HepG2 (cell line): ENCODE data around the gene IBA57. TPM values are rescaled to one million over a fixed set of nuclear protein-coding genes. Genes with fewer than 3 reads are reported as not detected.

Experiments
- ATAC-seq: fragments of 200-7000 bp; cut with Tn5 transposase; 3 replicates; pipeline ENCODE4 v1.9.1; 2020; ENCODE audit warnings: mild to moderate bottlenecking, moderate library complexity
- BruUV-seq: library from RNA; stranded (reverse); fragments of 400-500 nt; replicated peaks from 2 replicates; lab custom pipeline; 2021; lab: Mats Ljungman, UMichigan
- CTCF ChIA-PET: fragments of 300-600 bp; formaldehyde crosslinking; extraction: SDS; loops from one replicate; lab custom pipeline; 2021; ENCODE audit warnings: low total read pairs, inconsistent platforms, low intra/inter-chr PET ratio; lab: Yijun Ruan, JAX
- POLR2A ChIA-PET: fragments of 350-600 bp; sonication (Branson Sonifier 250); formaldehyde crosslinking; loops from one replicate; lab custom pipeline; 2020; ENCODE audit warnings: antibody characterized with exemption, inconsistent platforms; lab: Yijun Ruan, JAX
- DNase-seq: peaks from one replicate; pipeline ENCODE4 v3.0.0-alpha.2; 2015; ENCODE audit warnings: low spot score
- FAIRE-seq: peaks from 3 replicates; lab custom pipeline; 2011; peaks lifted over from hg19 to GRCh38; lab: Jason Lieb, UNC
- H2AFZ ChIP-seq: one replicate; pipeline ENCODE4 v1.6.1; 2011; ENCODE audit warnings: low read length, inconsistent platforms
- H3K27ac ChIP-seq: fragments of 300-600 bp; 3 replicates; pipeline ENCODE4 v1.8.0; 2011; ENCODE audit warnings: mixed run types, mild to moderate bottlenecking, mixed read lengths, low read length, inconsistent platforms; ENCODE audit not compliant: insufficient read depth; ENCODE audit errors: extremely low read length
- H3K27me3 ChIP-seq, 2 experiments: fragments of 200-600 bp in 1 of 2; 2 replicates in 1 of 2; 3 replicates in 1 of 2; pipeline versions ENCODE4 v1.6.0 to v1.8.0; 2011; ENCODE audit warnings: low read length in 2 of 2, mild to moderate bottlenecking in 2 of 2, moderate library complexity in 2 of 2, inconsistent platforms in 1 of 2; ENCODE audit not compliant: insufficient read depth in 2 of 2, control insufficient read depth in 1 of 2
- H3K36me3 ChIP-seq, 2 experiments: fragments of 200-600 bp in 1 of 2; replicated peaks in 1 of 2; 2 replicates in 1 of 2; 3 replicates in 1 of 2; pipeline versions ENCODE4 v1.5.1 to v1.8.0; 2011; ENCODE audit warnings: low read length in 2 of 2, inconsistent platforms in 1 of 2; ENCODE audit not compliant: insufficient read depth in 2 of 2, control insufficient read depth in 1 of 2
- H3K4me1 ChIP-seq: 2 replicates; pipeline ENCODE4 v1.5.1; 2012; ENCODE audit warnings: low read length, inconsistent platforms; ENCODE audit not compliant: insufficient read depth
- H3K4me2 ChIP-seq: 2 replicates; pipeline ENCODE4 v1.6.0; 2011; ENCODE audit warnings: low read depth, low read length, inconsistent platforms
- H3K4me3 ChIP-seq, 3 experiments: fragments of 200-600 bp in 1 of 3; sonication (generic), shearing (Covaris generic) in 1 of 3; replicated peaks in 1 of 3; 2 replicates each; pipeline ENCODE4 v1.5.1; 2011 to 2016; ENCODE audit warnings: low read length in 3 of 3, inconsistent platforms in 2 of 3, low read depth in 2 of 3, mild to moderate bottlenecking in 2 of 3, control low read depth in 1 of 3, mixed read lengths in 1 of 3; ENCODE audit not compliant: insufficient read depth in 1 of 3
- H3K79me2 ChIP-seq: one replicate; pipeline ENCODE4 v1.6.1; 2011; ENCODE audit warnings: low read length, inconsistent platforms; ENCODE audit not compliant: insufficient read depth
- H3K9ac ChIP-seq: 2 replicates; pipeline ENCODE4 v1.6.0; 2011; ENCODE audit warnings: mild to moderate bottlenecking, low read depth, low read length, inconsistent platforms; ENCODE audit not compliant: insufficient read depth
- H3K9me3 ChIP-seq: 2 replicates; pipeline ENCODE4 v1.5.1; 2012; ENCODE audit warnings: mild to moderate bottlenecking, low read length
- H4K20me1 ChIP-seq: 2 replicates; pipeline ENCODE4 v1.6.0; 2011; ENCODE audit warnings: inconsistent platforms, mild to moderate bottlenecking, low read length, moderate library complexity; ENCODE audit not compliant: insufficient read depth
- ATF3 ChIP-seq: sonication (generic); formaldehyde crosslinking; IDR thresholded peaks from 2 replicates; pipeline ENCODE4 v1.4.0; 2020; ENCODE audit warnings: missing genetic modification reagents
- CERS6 ChIP-seq: sonication (generic); formaldehyde crosslinking; IDR thresholded peaks from 2 replicates; pipeline ENCODE4 v1.5.0; 2020; ENCODE audit warnings: missing genetic modification reagents
- E2F2 ChIP-seq: sonication (generic); formaldehyde crosslinking; IDR thresholded peaks from 2 replicates; pipeline ENCODE4 v1.4.0; 2020; ENCODE audit warnings: missing genetic modification reagents, borderline replicate concordance
- MAFF ChIP-seq: IDR thresholded peaks from 2 replicates; pipeline ENCODE4 v1.6.1; 2011; ENCODE audit warnings: low read depth, low read length, improper control_type of control experiment
- MAFK ChIP-seq, 2 experiments: IDR thresholded peaks in 1 of 2; conservative IDR thresholded peaks in 1 of 2; 2 replicates each; pipeline ENCODE4 v1.6.1; 2011; ENCODE audit warnings: improper control_type of control experiment in 2 of 2, low read length in 2 of 2
- WGBS: methylation state at CpG from one replicate; pipeline ENCODE4 v1.1.6; 2017; ENCODE audit warnings: low lambda C conversion rate; 5-methylcytosine and 5-hydroxymethylcytosine counted together
- in situ Hi-C: cut with HindIII; loops from 2 replicates; pipeline ENCODE4 v1.10.0; 2017; ENCODE audit warnings: low pct_unique_long_range_greater_than_20kb; ENCODE audit not compliant: extremely low pct_ligation_motif_present
- intact Hi-C: fragments of 100-400 bp; cut with micrococcal nuclease; formaldehyde crosslinking; loops from one replicate; pipeline ENCODE4 v1.10.0; 2022; ENCODE audit not compliant: unreplicated experiment
- polyA plus RNA-seq, 8 experiments: library from polyadenylated mRNA; depleted of rRNA in 3 of 8; stranded (reverse) in 7 of 8; unstranded in 1 of 8; fragments of >200 nt; fragmentation: Illumina TruSeq in 4 of 8; extraction: Trizol in 4 of 8; gene quantifications; 2 replicates each; pipeline versions ENCODE4 v1.2.1 to v1.2.3, GENCODE V29; 2011 to 2016; ENCODE audit warnings: low read depth in 4 of 8, missing spikeins in 1 of 8, mixed read lengths in 1 of 8; ENCODE audit not compliant: insufficient read depth in 1 of 8
- small RNA-seq, 3 experiments: library from RNA; depleted of rRNA; stranded (forward); fragments of <200 nt; gene quantifications; one replicate each; pipeline ENCODE3, GENCODE V24; 2012; ENCODE audit warnings: low read depth in 2 of 3, low replicate concordance in 1 of 3; ENCODE audit not compliant: insufficient read length in 3 of 3, insufficient read depth in 2 of 3
- total RNA-seq, 5 experiments: library from RNA; depleted of rRNA; stranded (reverse); fragments of >200 nt; fragmentation: Illumina TruSeq; extraction: Trizol; gene quantifications; 2 replicates each; pipeline ENCODE4 v1.2.3, GENCODE V29; 2016; ENCODE audit warnings: low read depth in 1 of 5

IBA57 gene
- total and polyA plus RNA-seq, 2 of the 13 experiments (the other 11 are each of a cell fraction or from before 2014, with no cell fraction given) = 2.3 to 10.2 TPM

GRCh38 chr1:228231189-228231588 is 65.6 kb downstream of the IBA57 start:
- BruUV-seq = no TSS peak
- Histone ChIP-seq H2AFZ (no peak overlapping the region), H3K4me1 (peaks cover 21% of the 10 kb centered on the region), H3K36me3 (no peaks in the 10 kb centered on the region), H3K79me2 (no peaks in the 10 kb centered on the region), H3K27ac (no peak overlapping the region), H4K20me1 (no peaks in the 10 kb centered on the region), H3K27me3 (no peaks in the 10 kb centered on the region), H3K9ac (no peak overlapping the region), H3K4me2 (no peak overlapping the region)
- POLR2A ChIA-PET = no interaction called here
- no peak for FAIRE-seq
- in situ Hi-C loops = no loop called here
- CTCF ChIA-PET = no interaction called here
- intact Hi-C loops = no loop called here
- peak; percentile 76 to 86 for TF ChIP-seq MAFK (conservative IDR thresholded peaks at IDR 0.05 in 1 of 2, IDR thresholded peaks at IDR 0.05 in 1 of 2; ENCODE audit: low read length in 2 of 2)
- TF ChIP-seq ATF3 (CRISPR knock-in tag) = no peak
- TF ChIP-seq CERS6 = no peak
- no peak for TF ChIP-seq E2F2 (CRISPR knock-in tag)
- peak; percentile 82 for TF ChIP-seq MAFF
- TF ChIP-seq, all 625 proteins: peak for 2
- 0% methylated on average over 2 of the region's 2 CpGs for WGBS
- ATAC-seq = no peak
- no peaks in the 10 kb centered on the region for H3K9me3 ChIP-seq
- DNase-seq = no peak
- no peak overlapping the region for H3K4me3 ChIP-seq

Small RNA genes within 50 kb of the gene (small RNA-seq; reads per million reads assigned to genes)
- gene AL359510.1 = 0 reads per million in 3 experiments

Other genes with a start within 250 kb of the IBA57 start
- gene WNT9A, start 217.9 kb upstream of the IBA57 start, total RNA-seq (2016; rRNA removed; fragmentation: Illumina TruSeq; extraction: Trizol) = 0.04 TPM in 2 replicates
- not detected in 2 replicates for gene WNT9A, start 217.9 kb upstream of the IBA57 start, polyA plus RNA-seq (2011; rRNA removed)
- not detected in 2 replicates for gene WNT3A, start 158.8 kb upstream of the IBA57 start, total RNA-seq (2016; rRNA removed; fragmentation: Illumina TruSeq; extraction: Trizol)
- not detected in 2 replicates for gene WNT3A, start 158.8 kb upstream of the IBA57 start, polyA plus RNA-seq (2011; rRNA removed)
- 186 and 210 TPM in 2 replicates for gene ARF1, start 83.1 kb upstream of the IBA57 start, total RNA-seq (2016; rRNA removed; fragmentation: Illumina TruSeq; extraction: Trizol)
- gene ARF1, start 83.1 kb upstream of the IBA57 start, polyA plus RNA-seq (2011; rRNA removed) = 327 and 337 TPM in 2 replicates
- 14.2 and 19.3 TPM in 2 replicates for gene C1orf35, start 62.5 kb upstream of the IBA57 start, total RNA-seq (2016; rRNA removed; fragmentation: Illumina TruSeq; extraction: Trizol)
- gene C1orf35, start 62.5 kb upstream of the IBA57 start, polyA plus RNA-seq (2011; rRNA removed) = 8.1 and 8.8 TPM in 2 replicates
- gene MRPL55, start 56.5 kb upstream of the IBA57 start, total RNA-seq (2016; rRNA removed; fragmentation: Illumina TruSeq; extraction: Trizol) = 92.9 and 97.9 TPM in 2 replicates
- 58.6 and 74.8 TPM in 2 replicates for gene MRPL55, start 56.5 kb upstream of the IBA57 start, polyA plus RNA-seq (2011; rRNA removed)
- 82.7 and 116 TPM in 2 replicates for gene GUK1, start 25.5 kb upstream of the IBA57 start, total RNA-seq (2016; rRNA removed; fragmentation: Illumina TruSeq; extraction: Trizol)
- 154 and 205 TPM in 2 replicates for gene GUK1, start 25.5 kb upstream of the IBA57 start, polyA plus RNA-seq (2011; rRNA removed)
- 1.6 and 3.8 TPM in 2 replicates for gene GJC2, start 15.9 kb upstream of the IBA57 start, total RNA-seq (2016; rRNA removed; fragmentation: Illumina TruSeq; extraction: Trizol)
- 1.6 and 2.5 TPM in 2 replicates for gene GJC2, start 15.9 kb upstream of the IBA57 start, polyA plus RNA-seq (2011; rRNA removed)
- 0.08 and 0.20 TPM in 2 replicates for gene OBSCN, start 42.2 kb downstream of the IBA57 start, total RNA-seq (2016; rRNA removed; fragmentation: Illumina TruSeq; extraction: Trizol)
- gene OBSCN, start 42.2 kb downstream of the IBA57 start, polyA plus RNA-seq (2011; rRNA removed) = 0.10 and 0.20 TPM in 2 replicates
- 9.7 and 16.1 TPM in 2 replicates for gene TRIM11, start 241.0 kb downstream of the IBA57 start, total RNA-seq (2016; rRNA removed; fragmentation: Illumina TruSeq; extraction: Trizol)
- gene TRIM11, start 241.0 kb downstream of the IBA57 start, polyA plus RNA-seq (2011; rRNA removed) = 6.3 and 8.8 TPM in 2 replicates